Measurements from ENCODE around the gene APOC4. TPM values are rescaled to one million over a fixed set of nuclear protein-coding genes. Genes with fewer than 3 reads are reported as not detected.
"Not testable (repeated sequence)": the region's sequence is repeated elsewhere in the genome, so short reads cannot be mapped to it uniquely, and the experiment has no call there.

APOC4 gene
- total RNA-seq, 1 experiment from 2014 or later: not detected

GRCh38 chr19:44909775-44910174 lies 32.3 kb upstream of the APOC4 start:
- Histone ChIP-seq H3K36me3 (ENCODE audit: control insufficient read depth, insufficient read depth, low read length) (no peaks in the 10 kb centered on the region), H3K27me3 (ENCODE audit: control insufficient read depth, insufficient read depth, low read length) (no peaks in the 10 kb centered on the region), H3K9me3 (ENCODE audit: control insufficient read depth, insufficient read depth, low read depth, low read length) (no peaks in the 10 kb centered on the region), H3K27ac (ENCODE audit: low read length) (no peak overlapping the region), H3K4me1 (ENCODE audit: control insufficient read depth, insufficient read depth, low read length) (peaks cover 14% of the 10 kb centered on the region; the same call in 1 of the 2 replicates), H3K4me3 (ENCODE audit: low read depth in 2 of 2, low read length in 2 of 2) (no peak overlapping the region)
- ChIA-PET CTCF (no interaction called here), POLR2A (no interaction called here)
- DNase-seq (ENCODE audit: low read depth, low spot score) (no peak), ATAC-seq (no peak)
- in situ Hi-C loops (cut with HindIII; ENCODE audit: low pct_unique_long_range_greater_than_20kb, low sequenced_read_pairs): no loop called here
- TF ChIP-seq POLR2AphosphoS5 (IDR thresholded peaks at IDR 0.05; ENCODE audit: low read depth, low read length): no peak
- no peak for TF ChIP-seq TCF7L2 (IDR thresholded peaks at IDR 0.05; ENCODE audit: low read depth, low read length)
- TF ChIP-seq CTCF (IDR thresholded peaks at IDR 0.05): no peak
- no peak for TF ChIP-seq REST (IDR thresholded peaks at IDR 0.05; ENCODE audit: insufficient read depth in 1 of 2, low read depth in 2 of 2, low read length in 1 of 2)
- no peak for TF ChIP-seq SIN3A (IDR thresholded peaks at IDR 0.05; ENCODE audit: borderline replicate concordance, insufficient read depth, low read depth, low read length)
- BruUV-seq (replicated peaks): no TSS peak
- intact Hi-C loops (cut with micrococcal nuclease; ENCODE audit: unreplicated experiment): no loop called here

- H3K9me3 ChIP-seq (ENCODE audit: control insufficient read depth, insufficient read depth, low read depth, low read length); H3K27ac ChIP-seq (ENCODE audit: low read length); POLR2A ChIA-PET; in situ Hi-C loops (cut with HindIII; ENCODE audit: low pct_unique_long_range_greater_than_20kb, low sequenced_read_pairs); H3K36me3 ChIP-seq (ENCODE audit: control insufficient read depth, insufficient read depth, low read length); CTCF ChIA-PET; BruUV-seq (replicated peaks); DNase-seq (ENCODE audit: low read depth, low spot score); H3K4me3 ChIP-seq (ENCODE audit: low read depth in 2 of 2, low read length in 2 of 2); intact Hi-C loops (cut with micrococcal nuclease; ENCODE audit: unreplicated experiment); ATAC-seq; H3K27me3 ChIP-seq (ENCODE audit: control insufficient read depth, insufficient read depth, low read length): not testable (repeated sequence)
- H3K4me1 ChIP-seq (ENCODE audit: control insufficient read depth, insufficient read depth, low read length): peaks cover 10% of the 10 kb centered on the region; the same call in 1 of the 2 replicates
These were observed 30.1 kb upstream of the APOC4 start for GRCh38 chr19:44911896-44912295.

GRCh38 chr19:44912854-44913253 lies 29.2 kb upstream of the APOC4 start:
- ChIA-PET POLR2A (no interaction called here), CTCF (no interaction called here)
- Histone ChIP-seq H3K9me3 (ENCODE audit: control insufficient read depth, insufficient read depth, low read depth, low read length) (no peaks in the 10 kb centered on the region), H3K4me3 (ENCODE audit: low read depth in 2 of 2, low read length in 2 of 2) (no peak overlapping the region), H3K27me3 (ENCODE audit: control insufficient read depth, insufficient read depth, low read length) (no peaks in the 10 kb centered on the region), H3K36me3 (ENCODE audit: control insufficient read depth, insufficient read depth, low read length) (no peaks in the 10 kb centered on the region), H3K4me1 (ENCODE audit: control insufficient read depth, insufficient read depth, low read length) (peaks cover 10% of the 10 kb centered on the region; the same call in 1 of the 2 replicates), H3K27ac (ENCODE audit: low read length) (no peak overlapping the region)
- intact Hi-C loops (cut with micrococcal nuclease; ENCODE audit: unreplicated experiment): no loop called here
- no peak for DNase-seq (ENCODE audit: low read depth, low spot score)
- ATAC-seq: no peak
- BruUV-seq (replicated peaks): no TSS peak
- in situ Hi-C loops (cut with HindIII; ENCODE audit: low pct_unique_long_range_greater_than_20kb, low sequenced_read_pairs): no loop called here
- TF ChIP-seq SIN3A (IDR thresholded peaks at IDR 0.05; ENCODE audit: borderline replicate concordance, insufficient read depth, low read depth, low read length): no peak
- no peak for TF ChIP-seq REST (IDR thresholded peaks at IDR 0.05; ENCODE audit: insufficient read depth in 1 of 2, low read depth in 2 of 2, low read length in 1 of 2)
- TF ChIP-seq CTCF (IDR thresholded peaks at IDR 0.05): no peak
- no peak for TF ChIP-seq POLR2AphosphoS5 (IDR thresholded peaks at IDR 0.05; ENCODE audit: low read depth, low read length)
- no peak for TF ChIP-seq TCF7L2 (IDR thresholded peaks at IDR 0.05; ENCODE audit: low read depth, low read length)

Measured in Panc1 (cell line).